Measurements from ENCODE around the gene FAM83F.

The FAM83F gene

DNA sequence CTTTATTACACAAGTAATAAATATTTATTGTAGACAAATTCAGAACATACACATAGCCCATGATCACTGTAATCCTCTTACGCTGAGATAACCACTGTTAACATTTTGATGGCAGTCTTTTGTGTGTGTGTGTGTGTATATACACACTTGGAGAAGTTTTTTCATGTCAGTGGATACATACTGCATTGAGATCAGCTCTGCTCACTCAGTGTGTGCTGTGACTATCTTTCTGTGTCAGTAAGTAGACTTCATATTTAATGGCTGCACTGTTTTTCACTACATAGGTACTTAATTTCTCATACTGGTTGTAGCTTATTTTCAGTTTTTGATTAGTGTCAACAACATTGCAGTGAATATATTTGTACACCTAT is 82.9 kb downstream of the FAM83F start:
- no peak for DNase-seq
- intact Hi-C loops (cut with DNase I): no loop called here

DNA sequence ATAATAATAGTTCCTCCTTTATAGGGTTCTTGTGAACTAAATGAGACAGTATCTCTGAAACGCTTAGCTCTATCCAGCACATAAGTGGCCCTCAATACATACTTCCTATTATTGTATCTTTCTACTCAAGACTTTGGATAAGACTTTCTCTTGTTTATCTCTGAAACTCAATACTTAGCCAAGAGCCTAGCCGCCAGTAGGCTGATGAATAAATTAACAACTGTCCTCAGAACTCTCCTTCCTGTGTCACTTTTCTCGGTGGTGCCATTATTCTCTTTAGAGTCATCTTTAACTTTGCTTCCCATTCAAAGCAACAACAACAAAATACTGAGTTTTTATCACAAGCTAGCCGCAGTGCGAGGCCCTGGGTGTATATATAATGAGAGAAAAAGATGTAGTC is 86.9 kb downstream of the FAM83F start:
- intact Hi-C loops (cut with DNase I): no loop called here
- DNase-seq: no peak

- DNase-seq: no peak
- intact Hi-C loops (cut with DNase I): no loop called here
These were observed 87.4 kb downstream of the FAM83F start for GRCh38 chr22:40082184-40082583.

- intact Hi-C loops (cut with DNase I): no loop called here
These were observed 89.0 kb downstream of the FAM83F start for GRCh38 chr22:40083794-40084193.

GRCh38 chr22:40084246-40084645 is 89.5 kb downstream of the FAM83F start:
- intact Hi-C loops (cut with DNase I): no loop called here
- DNase-seq: no peak

More at GRCh38 chr22:40083794-40084193, 89.0 kb downstream of the FAM83F start:
- DNase-seq: no peak

DNA sequence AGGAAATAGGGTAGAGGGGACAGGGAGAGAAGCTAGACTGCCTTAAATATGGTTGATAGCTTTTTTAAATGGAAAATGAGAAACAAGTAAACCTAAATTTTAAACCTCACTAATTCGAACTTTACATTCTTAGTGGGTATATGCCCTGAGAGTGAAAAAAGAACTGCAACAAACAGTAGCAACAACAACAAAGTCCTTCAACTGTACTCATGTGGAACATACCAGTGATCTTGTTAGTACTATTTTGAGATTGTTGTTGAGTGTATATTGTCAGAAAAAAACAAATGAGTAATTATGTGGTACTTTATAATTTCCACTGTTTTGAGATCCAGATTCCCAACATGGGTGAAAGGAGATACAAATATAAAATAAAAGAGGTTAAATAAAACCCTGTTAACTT is 94.1 kb downstream of the FAM83F start:
- intact Hi-C loops (cut with DNase I): no loop called here
- no peak for DNase-seq

All from head of caudate nucleus (tissue), 42 donors.